GM12801 (cell line): ENCODE results near the gene DTWD2.

Source experiments
- TF ChIP-seq, protein P1 (sequence below): IDR thresholded peaks from one replicate; pipeline ENCODE4 v1.5.1; 2011; ENCODE audit warnings: control low read depth; ENCODE audit not compliant: insufficient read length; ENCODE audit errors: extremely low read depth

Gene DTWD2

DNA sequence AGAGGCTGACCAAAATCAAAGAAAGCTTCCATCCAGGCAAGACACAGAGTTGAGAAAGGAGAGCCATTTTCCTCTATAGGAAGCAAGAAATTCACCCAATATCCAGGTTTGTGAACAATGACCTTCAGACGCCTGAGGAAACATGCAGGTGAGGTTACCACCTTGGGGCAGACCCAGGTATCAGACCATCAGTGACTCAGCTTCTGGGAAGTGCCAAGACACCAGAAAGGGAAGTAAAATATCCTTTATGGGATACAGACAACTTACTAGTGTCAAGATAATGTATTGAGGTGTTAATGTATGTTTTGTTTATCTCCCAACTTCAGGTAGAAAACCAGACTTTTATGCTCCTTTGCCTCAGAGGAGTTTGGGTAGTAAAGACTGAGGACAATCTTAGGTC is 2.2 kb upstream of the DTWD2 start:
- TF ChIP-seq, protein P1, sequence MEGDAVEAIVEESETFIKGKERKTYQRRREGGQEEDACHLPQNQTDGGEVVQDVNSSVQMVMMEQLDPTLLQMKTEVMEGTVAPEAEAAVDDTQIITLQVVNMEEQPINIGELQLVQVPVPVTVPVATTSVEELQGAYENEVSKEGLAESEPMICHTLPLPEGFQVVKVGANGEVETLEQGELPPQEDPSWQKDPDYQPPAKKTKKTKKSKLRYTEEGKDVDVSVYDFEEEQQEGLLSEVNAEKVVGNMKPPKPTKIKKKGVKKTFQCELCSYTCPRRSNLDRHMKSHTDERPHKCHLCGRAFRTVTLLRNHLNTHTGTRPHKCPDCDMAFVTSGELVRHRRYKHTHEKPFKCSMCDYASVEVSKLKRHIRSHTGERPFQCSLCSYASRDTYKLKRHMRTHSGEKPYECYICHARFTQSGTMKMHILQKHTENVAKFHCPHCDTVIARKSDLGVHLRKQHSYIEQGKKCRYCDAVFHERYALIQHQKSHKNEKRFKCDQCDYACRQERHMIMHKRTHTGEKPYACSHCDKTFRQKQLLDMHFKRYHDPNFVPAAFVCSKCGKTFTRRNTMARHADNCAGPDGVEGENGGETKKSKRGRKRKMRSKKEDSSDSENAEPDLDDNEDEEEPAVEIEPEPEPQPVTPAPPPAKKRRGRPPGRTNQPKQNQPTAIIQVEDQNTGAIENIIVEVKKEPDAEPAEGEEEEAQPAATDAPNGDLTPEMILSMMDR: no peak

DNA sequence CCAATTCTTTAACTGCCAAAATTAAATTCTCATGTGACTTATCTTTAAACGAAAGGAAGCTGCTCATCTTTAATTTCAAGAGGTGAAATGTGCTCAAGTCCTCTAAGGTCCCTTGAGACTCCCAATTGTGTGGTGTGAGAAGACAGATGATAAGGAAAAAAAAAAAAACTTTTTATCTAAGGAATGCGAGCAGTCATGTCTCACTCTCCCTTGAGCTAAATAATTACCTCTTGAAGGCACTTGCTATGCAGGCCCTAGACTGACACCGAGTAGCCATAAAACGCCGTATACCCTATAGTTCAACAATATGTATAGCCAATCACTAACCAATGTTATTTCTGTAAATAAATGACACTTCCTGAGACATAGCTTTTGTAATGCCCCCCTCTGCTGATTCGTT is 1.5 kb upstream of the DTWD2 start:
- TF ChIP-seq, protein P1: no peak

DNA sequence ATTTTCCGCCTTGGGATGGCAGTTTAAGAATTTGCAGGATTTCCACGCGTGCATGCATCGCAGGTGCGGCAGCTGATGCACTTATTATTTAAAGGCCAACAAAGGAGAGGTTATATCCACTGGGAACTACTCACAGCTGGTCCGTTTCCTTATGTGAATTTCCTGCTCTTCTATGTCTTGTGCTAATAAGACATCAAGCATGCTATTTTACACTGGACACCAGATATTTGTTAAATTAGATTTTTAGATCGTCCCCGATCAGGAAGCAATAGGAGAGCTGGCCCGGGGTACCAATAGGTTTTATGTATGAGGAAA is 476 bp upstream of the DTWD2 start:
- TF ChIP-seq, protein P1: no peak

DNA sequence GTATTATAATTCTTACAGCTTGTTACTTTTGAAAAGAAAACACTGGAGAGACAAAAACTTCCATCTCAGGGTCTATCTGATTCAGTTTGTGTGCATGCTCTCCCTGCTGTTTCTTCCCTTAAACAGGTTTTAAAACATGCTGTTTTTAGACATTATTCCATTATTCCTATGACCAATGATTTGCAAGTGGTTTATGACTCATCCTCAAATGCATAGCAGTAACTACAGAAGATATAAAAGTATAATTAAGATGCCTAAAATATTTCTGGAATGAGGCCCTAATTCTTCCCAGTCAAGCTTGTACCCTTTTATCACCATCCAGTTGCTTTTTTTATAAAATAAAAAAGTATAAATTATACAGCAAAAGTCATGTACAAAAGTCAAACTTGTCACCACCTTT is 3.7 kb downstream of the DTWD2 start:
- TF ChIP-seq, protein P1: no peak

DNA sequence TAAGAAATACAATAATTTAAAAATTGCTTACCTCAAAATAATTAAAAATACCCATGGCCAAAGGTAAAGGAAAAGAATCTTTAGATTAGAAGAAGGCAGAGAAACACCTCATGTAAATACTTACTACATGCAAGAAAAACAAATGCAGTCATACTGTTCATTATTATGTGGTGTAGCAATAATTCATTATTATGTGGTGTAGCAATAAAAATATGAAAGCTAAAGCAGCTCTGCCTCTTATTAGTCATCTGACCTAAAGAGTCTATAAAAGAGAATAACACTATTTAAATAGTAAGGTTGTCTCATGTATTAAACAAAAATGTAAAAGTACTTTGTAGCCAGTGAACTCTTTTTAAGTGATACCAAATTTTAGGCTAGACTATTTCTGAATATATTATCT is 6.6 kb downstream of the DTWD2 start:
- TF ChIP-seq, protein P1: no peak

DNA sequence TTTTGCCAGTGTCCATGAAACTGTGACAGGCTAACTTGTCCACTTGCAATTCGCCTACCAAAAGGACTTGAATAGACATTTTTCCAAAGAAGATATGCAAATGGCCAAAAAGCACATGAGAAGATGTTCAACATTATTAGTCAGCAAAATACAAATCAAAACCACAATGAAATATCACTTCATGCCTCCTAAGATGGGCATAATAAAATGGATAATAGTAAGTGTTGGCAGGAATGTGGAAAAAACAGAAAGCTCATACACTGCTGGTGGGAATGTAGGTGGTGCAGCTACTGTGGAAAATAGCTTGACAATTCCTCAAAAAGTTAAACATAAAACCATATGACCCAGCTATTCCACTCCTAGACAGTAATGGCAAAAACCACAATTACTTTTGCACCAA is 7.9 kb downstream of the DTWD2 start:
- TF ChIP-seq, protein P1: no peak

DNA sequence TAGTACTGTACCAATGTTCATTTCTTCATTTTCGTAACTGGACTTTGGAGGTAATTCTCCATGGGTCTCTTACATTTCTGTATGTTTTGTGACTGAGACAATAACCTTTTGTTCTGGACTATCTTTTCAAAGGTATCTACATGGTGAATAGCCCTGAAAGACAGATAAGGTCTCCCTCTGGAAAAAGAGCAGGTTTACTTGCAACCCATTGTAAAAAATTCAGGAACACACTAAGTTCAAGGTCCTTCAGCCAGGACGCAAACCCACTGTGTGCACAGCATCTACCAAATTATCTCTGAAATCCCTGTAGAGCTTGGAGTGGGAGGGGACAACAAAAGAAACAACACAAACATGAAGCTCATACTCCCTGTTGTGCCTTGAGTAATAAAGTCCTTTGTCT is 8.3 kb downstream of the DTWD2 start:
- TF ChIP-seq, protein P1: no peak

DNA sequence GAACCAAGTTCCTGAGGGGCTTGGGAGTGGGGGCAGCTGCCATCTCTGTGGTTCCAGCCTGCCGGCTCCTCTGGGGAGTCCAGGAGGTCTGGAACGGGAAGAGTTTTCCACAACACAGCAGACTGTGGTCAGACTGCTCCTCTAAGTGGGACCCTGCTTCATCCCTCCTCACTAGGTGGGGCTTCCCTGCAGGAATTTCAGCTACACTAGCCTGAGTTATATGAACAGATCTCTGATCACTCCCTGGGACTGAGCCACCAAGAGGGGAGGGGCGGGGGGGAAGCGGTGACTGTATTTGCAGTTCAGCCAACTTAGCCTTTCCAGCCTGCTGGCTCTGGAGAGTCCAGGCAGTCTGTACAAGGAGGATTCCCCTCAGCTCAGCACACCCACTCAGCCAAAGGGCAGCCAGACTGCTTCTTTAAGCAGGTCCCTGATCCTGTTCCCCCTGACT is 19.4 kb downstream of the DTWD2 start:
- TF ChIP-seq, protein P1: no peak
